SU-DHL-6 (cell line): ENCODE measurements around the gene OR6J1.

ENCODE experiments used
- H2AFZ ChIP-seq: fragments of 200-600 bp; sonication (generic); 2 replicates; pipeline ENCODE4 v1.6.1; 2014; ENCODE audit warnings: low read depth, mild to moderate bottlenecking, moderate library complexity, mixed read lengths, antibody characterized with exemption, low read length; ENCODE audit not compliant: severe bottlenecking
- H3F3A ChIP-seq: fragments of 200-600 bp; shearing (Covaris generic); 2 replicates; pipeline ENCODE4 v1.6.0; 2016; ENCODE audit warnings: antibody characterized with exemption, mild to moderate bottlenecking; ENCODE audit not compliant: insufficient read depth
- H3K27ac ChIP-seq: fragments of 200-600 bp; sonication (generic); 2 replicates; pipeline ENCODE4 v1.5.1; 2016; ENCODE audit warnings: low read depth, mild to moderate bottlenecking, low read length, moderate library complexity, mixed read lengths
- H3K27me3 ChIP-seq: fragments of 200-600 bp; sonication (generic), shearing (Covaris generic); 2 replicates; pipeline ENCODE4 v1.6.0; 2014; ENCODE audit warnings: mild to moderate bottlenecking, low read length
- H3K36me3 ChIP-seq: fragments of 200-600 bp; sonication (generic); 2 replicates; pipeline ENCODE4 v1.6.1; 2014; ENCODE audit warnings: mild to moderate bottlenecking, low read length, mixed read lengths
- H3K4me2 ChIP-seq: fragments of 300-600, 200-600 bp; shearing (Covaris generic), sonication (generic); 2 replicates; pipeline ENCODE4 v1.6.0; 2014; ENCODE audit warnings: low read length, low read depth, mild to moderate bottlenecking; ENCODE audit not compliant: poor library complexity, severe bottlenecking
- H3K4me3 ChIP-seq: fragments of 200-600 bp; sonication (generic); 2 replicates; pipeline ENCODE4 v1.5.1; 2014; ENCODE audit warnings: antibody characterized with exemption, low read length, mild to moderate bottlenecking, mixed read lengths; ENCODE audit not compliant: insufficient read depth, poor library complexity, severe bottlenecking
- H3K79me2 ChIP-seq: fragments of 200-600 bp; sonication (generic); 2 replicates; pipeline ENCODE4 v1.6.1; 2014; ENCODE audit warnings: mild to moderate bottlenecking, low read length, moderate library complexity; ENCODE audit not compliant: insufficient read depth
- H3K9ac ChIP-seq: fragments of 200-600 bp; sonication (generic); 2 replicates; pipeline ENCODE4 v1.7.0; 2014; ENCODE audit warnings: mild to moderate bottlenecking, low read length
- H3K9me2 ChIP-seq: fragments of 200-600 bp; sonication (generic); replicated peaks from 2 replicates; pipeline ENCODE4 v1.6.1; 2014; ENCODE audit warnings: low read length; ENCODE audit not compliant: insufficient read depth
- H3K9me3 ChIP-seq: fragments of 200-600 bp; sonication (generic); 2 replicates; pipeline ENCODE4 v1.6.1; 2014; ENCODE audit warnings: low read length, mixed read lengths; ENCODE audit not compliant: insufficient read depth
- H4K20me1 ChIP-seq: fragments of 200-600 bp; sonication (generic); 2 replicates; pipeline ENCODE4 v1.6.1; 2014; ENCODE audit warnings: low read depth, mild to moderate bottlenecking, antibody characterized with exemption, low read length, moderate library complexity, mixed read lengths
- CTCF ChIP-seq: fragments of 200-600 bp; sonication (generic); IDR thresholded peaks from one replicate; pipeline ENCODE4 v1.5.1; 2017; ENCODE audit warnings: antibody characterized with exemption, mild to moderate bottlenecking, low read length, moderate library complexity; ENCODE audit not compliant: insufficient read depth, poor library complexity, severe bottlenecking
- EZH2phosphoT487 ChIP-seq: fragments of 200-600 bp; sonication (generic), shearing (Covaris generic); conservative IDR thresholded peaks from 2 replicates; pipeline ENCODE4 v1.6.1; 2018; ENCODE audit warnings: mild to moderate bottlenecking, antibody characterized with exemption, low read length, moderate library complexity, mixed read lengths

The OR6J1 gene

DNA sequence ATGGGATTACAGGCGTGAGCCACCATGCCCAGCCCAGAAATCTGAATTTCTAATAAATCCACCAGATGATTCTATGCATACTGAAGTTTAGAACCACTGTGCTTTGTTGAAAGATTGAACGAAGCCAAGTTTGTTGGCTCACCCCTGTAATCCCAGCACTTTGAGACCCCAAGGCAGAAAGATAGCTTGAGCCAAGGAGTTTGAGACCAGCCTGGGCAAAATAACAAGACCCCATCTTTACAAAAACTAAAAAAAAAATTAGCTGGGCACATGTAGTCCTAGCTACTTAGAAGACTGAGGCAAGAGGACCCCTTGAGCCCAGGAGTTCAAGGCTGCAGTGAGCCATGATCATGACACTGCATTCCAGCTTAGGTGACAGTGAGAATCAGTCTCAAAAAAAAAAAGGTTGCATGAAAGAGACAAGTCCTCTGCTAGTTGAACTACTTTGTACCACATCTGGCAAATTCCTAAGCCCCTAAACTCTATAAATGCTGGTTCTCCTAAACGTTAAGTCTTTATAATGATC is 47.7 kb downstream of the OR6J1 start:
- Histone ChIP-seq H3K4me2 (no peak overlapping the region), H3K27me3 (no peaks in the 10 kb centered on the region), H3K36me3 (no peaks in the 10 kb centered on the region), H3K9ac (no peak overlapping the region), H2AFZ (no peak overlapping the region), H3K79me2 (no peaks in the 10 kb centered on the region), H3F3A (no peaks in the 10 kb centered on the region), H3K9me2 (no peaks in the 10 kb centered on the region), H4K20me1 (no peaks in the 10 kb centered on the region), H3K27ac (no peak overlapping the region), H3K4me3 (no peak overlapping the region), H3K9me3 (no peaks in the 10 kb centered on the region)
- no peak for TF ChIP-seq CTCF

- Histone ChIP-seq H3K27me3 (no peaks in the 10 kb centered on the region), H2AFZ (no peak overlapping the region), H3K9me3 (no peaks in the 10 kb centered on the region), H3K9me2 (no peaks in the 10 kb centered on the region), H3K79me2 (no peaks in the 10 kb centered on the region), H3F3A (no peaks in the 10 kb centered on the region), H3K27ac (no peak overlapping the region), H3K36me3 (no peaks in the 10 kb centered on the region), H4K20me1 (no peaks in the 10 kb centered on the region), H3K4me3 (no peak overlapping the region), H3K4me2 (no peak overlapping the region), H3K9ac (no peak overlapping the region)
- TF ChIP-seq CTCF, result no peak
- no peak for TF ChIP-seq EZH2phosphoT487
Measured at GRCh38 chr14:22594156-22594716, 49.9 kb downstream of the OR6J1 start.

DNA sequence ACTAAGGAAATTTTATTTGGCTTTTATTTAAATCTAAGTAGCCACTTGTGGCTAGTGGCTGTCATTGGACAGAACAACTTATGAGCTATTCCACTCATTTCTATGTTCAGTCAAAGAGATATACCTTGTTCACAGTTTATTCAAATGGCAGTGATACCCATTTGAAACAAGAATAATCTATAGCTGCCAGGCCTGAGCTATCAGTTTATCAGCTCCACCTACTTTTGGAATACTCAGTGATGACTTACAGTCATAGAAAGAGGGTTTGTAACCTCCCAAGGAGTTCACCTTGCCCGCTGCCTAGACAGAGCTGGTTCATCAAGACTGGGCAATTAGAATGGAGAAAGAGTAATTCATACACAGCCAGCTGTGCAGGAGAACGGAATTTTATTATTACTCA is 50.6 kb downstream of the OR6J1 start:
- Histone ChIP-seq H3K36me3 (no peaks in the 10 kb centered on the region), H4K20me1 (no peaks in the 10 kb centered on the region), H3K4me2 (no peak overlapping the region), H3K27me3 (no peaks in the 10 kb centered on the region), H3F3A (no peaks in the 10 kb centered on the region), H3K9me3 (no peaks in the 10 kb centered on the region), H3K4me3 (no peak overlapping the region), H3K79me2 (peaks cover 3% of the 10 kb centered on the region), H3K9ac (no peak overlapping the region), H2AFZ (no peak overlapping the region), H3K9me2 (no peaks in the 10 kb centered on the region), H3K27ac (no peak overlapping the region)
- TF ChIP-seq EZH2phosphoT487 (no peak), CTCF (no peak)
